Suprapubic skin (tissue), 3 donors: ENCODE measurements around the gene ETS1.

Experiments
- EP300 ChIP-seq: sonication (generic); formaldehyde crosslinking; IDR thresholded peaks from one replicate; pipeline ENCODE4 v1.6.1; 2017; ENCODE audit warnings: antibody characterized with exemption
- POLR2A ChIP-seq, 2 donors: fragments of 450-650 bp; IDR thresholded peaks; one replicate each; pipeline ENCODE4 v1.6.1; 2017; ENCODE audit warnings: antibody characterized with exemption in 2 of 2, mild to moderate bottlenecking in 2 of 2, moderate library complexity in 2 of 2
- TF ChIP-seq, protein P1 (sequence below), 2 donors: fragments of 200-600 bp in 1 of 2; fragments of 450-650 bp in 1 of 2; sonication (generic) in 1 of 2; IDR thresholded peaks; one replicate each; pipeline ENCODE4 v1.5.1; 2016 to 2019; ENCODE audit warnings: antibody characterized with exemption in 2 of 2, mild to moderate bottlenecking in 1 of 2, moderate library complexity in 1 of 2

DNA sequence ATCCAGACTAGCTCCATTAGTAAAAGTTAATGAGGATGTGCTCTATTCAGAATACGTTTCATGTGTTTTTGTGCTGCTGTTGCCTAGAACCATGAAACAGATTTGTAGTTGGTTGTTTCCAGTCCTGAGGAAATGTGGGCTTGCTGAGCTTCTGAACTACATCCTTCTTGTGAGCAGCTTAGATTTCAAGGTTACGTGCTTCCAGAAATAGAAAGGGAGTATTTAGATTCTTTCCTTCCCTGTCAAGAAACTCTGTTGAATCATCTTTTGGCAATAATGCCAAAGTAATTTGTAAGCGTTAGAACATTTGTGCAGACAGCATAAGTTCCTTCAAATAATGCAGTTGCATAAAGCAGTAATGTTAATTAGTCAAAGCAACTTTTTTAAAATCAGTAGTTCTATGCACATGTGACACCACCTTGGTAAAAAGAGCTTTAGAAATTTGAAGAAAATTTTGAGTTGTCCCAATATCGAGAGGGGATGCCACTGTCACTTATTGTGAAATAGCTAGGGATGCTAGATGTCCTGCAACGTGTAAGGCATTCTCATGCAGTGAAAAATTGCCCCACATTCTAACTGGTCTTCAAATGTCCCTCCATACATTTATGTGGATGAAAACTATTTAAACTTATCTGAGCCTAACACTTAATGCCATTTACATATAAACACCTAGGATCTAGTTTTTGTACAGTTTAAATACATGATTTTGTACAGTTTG is 169.6 kb downstream of the ETS1 start:
- TF ChIP-seq, protein P1, sequence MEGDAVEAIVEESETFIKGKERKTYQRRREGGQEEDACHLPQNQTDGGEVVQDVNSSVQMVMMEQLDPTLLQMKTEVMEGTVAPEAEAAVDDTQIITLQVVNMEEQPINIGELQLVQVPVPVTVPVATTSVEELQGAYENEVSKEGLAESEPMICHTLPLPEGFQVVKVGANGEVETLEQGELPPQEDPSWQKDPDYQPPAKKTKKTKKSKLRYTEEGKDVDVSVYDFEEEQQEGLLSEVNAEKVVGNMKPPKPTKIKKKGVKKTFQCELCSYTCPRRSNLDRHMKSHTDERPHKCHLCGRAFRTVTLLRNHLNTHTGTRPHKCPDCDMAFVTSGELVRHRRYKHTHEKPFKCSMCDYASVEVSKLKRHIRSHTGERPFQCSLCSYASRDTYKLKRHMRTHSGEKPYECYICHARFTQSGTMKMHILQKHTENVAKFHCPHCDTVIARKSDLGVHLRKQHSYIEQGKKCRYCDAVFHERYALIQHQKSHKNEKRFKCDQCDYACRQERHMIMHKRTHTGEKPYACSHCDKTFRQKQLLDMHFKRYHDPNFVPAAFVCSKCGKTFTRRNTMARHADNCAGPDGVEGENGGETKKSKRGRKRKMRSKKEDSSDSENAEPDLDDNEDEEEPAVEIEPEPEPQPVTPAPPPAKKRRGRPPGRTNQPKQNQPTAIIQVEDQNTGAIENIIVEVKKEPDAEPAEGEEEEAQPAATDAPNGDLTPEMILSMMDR (IDR thresholded peaks at IDR 0.05) = no peak
- TF ChIP-seq EP300 (no peak), POLR2A (IDR thresholded peaks at IDR 0.05) (no peak)
